Trophoblast cell (in vitro differentiated cells and primary cell): ENCODE results near the gene RAB11FIP2.

Experiments used
- DNase-seq, 2 donors: peaks; one replicate each; pipeline ENCODE4 v3.0.0-alpha.2; 2016
- H2AFZ ChIP-seq: 2 replicates; pipeline ENCODE4 v1.6.1; 2013; ENCODE audit warnings: low read length, moderate library complexity, mild to moderate bottlenecking; ENCODE audit not compliant: insufficient read depth, poor library complexity
- H2AK5ac ChIP-seq: 2 replicates; pipeline ENCODE4 v1.6.1; 2013; ENCODE audit warnings: mild to moderate bottlenecking, low read length
- H2BK120ac ChIP-seq: 2 replicates; pipeline ENCODE4 v1.6.1; 2013; ENCODE audit warnings: low read length, mild to moderate bottlenecking, moderate library complexity; ENCODE audit not compliant: insufficient read depth, poor library complexity
- H2BK12ac ChIP-seq: 2 replicates; pipeline ENCODE4 v1.6.1; 2013; ENCODE audit warnings: mild to moderate bottlenecking, low read length, moderate library complexity
- H2BK5ac ChIP-seq: 2 replicates; pipeline ENCODE4 v1.6.1; 2013; ENCODE audit warnings: low read length, low read depth, moderate library complexity, mild to moderate bottlenecking; ENCODE audit not compliant: poor library complexity
- H3K14ac ChIP-seq: 2 replicates; pipeline ENCODE4 v1.6.1; 2013; ENCODE audit warnings: mild to moderate bottlenecking, low read length
- H3K18ac ChIP-seq: 2 replicates; pipeline ENCODE4 v1.6.1; 2013; ENCODE audit warnings: mild to moderate bottlenecking, low read length
- H3K23ac ChIP-seq: 2 replicates; pipeline ENCODE4 v1.6.1; 2013; ENCODE audit warnings: low read length
- H3K27ac ChIP-seq: 2 replicates; pipeline ENCODE4 v1.5.1; 2013; ENCODE audit warnings: low read depth, mild to moderate bottlenecking, inconsistent platforms, low read length, moderate library complexity
- H3K27me3 ChIP-seq: 2 replicates; pipeline ENCODE4 v1.6.1; 2013; ENCODE audit warnings: inconsistent platforms, mild to moderate bottlenecking, low read length, moderate library complexity; ENCODE audit not compliant: insufficient read depth
- H3K36me3 ChIP-seq, 2 experiments: 1 replicate in 1 of 2; 2 replicates in 1 of 2; pipeline ENCODE4 v1.6.1; 2013; ENCODE audit warnings: low read length in 2 of 2, mild to moderate bottlenecking in 2 of 2, moderate library complexity in 1 of 2; ENCODE audit not compliant: insufficient read depth in 2 of 2, control insufficient read depth in 1 of 2
- H3K4ac ChIP-seq: 2 replicates; pipeline ENCODE4 v1.6.1; 2013; ENCODE audit warnings: low read depth, mild to moderate bottlenecking, low read length, moderate library complexity
- H3K4me1 ChIP-seq, 2 experiments: 1 replicate in 1 of 2; 2 replicates in 1 of 2; pipeline ENCODE4 v1.6.1; 2013; ENCODE audit warnings: low read length in 2 of 2, mild to moderate bottlenecking in 2 of 2, moderate library complexity in 1 of 2; ENCODE audit not compliant: insufficient read depth in 2 of 2, control insufficient read depth in 1 of 2
- H3K4me2 ChIP-seq: 2 replicates; pipeline ENCODE4 v1.6.1; 2013; ENCODE audit warnings: inconsistent platforms, mild to moderate bottlenecking, low read length, moderate library complexity
- H3K4me3 ChIP-seq: 2 replicates; pipeline ENCODE4 v1.5.1; 2013; ENCODE audit warnings: mild to moderate bottlenecking, low read depth, low read length, inconsistent platforms
- H3K79me1 ChIP-seq: one replicate; pipeline ENCODE4 v1.6.1; 2013; ENCODE audit warnings: low read length
- H3K79me2 ChIP-seq: 2 replicates; pipeline ENCODE4 v1.6.1; 2013; ENCODE audit warnings: low read length, mild to moderate bottlenecking; ENCODE audit not compliant: control insufficient read depth, insufficient read depth, poor library complexity
- H3K9ac ChIP-seq: 2 replicates; pipeline ENCODE4 v1.6.1; 2013; ENCODE audit warnings: mild to moderate bottlenecking, low read length
- H3K9me3 ChIP-seq: 2 replicates; pipeline ENCODE4 v1.6.1; 2013; ENCODE audit warnings: low read depth, mild to moderate bottlenecking, control low read depth, inconsistent platforms, low read length; ENCODE audit not compliant: insufficient read depth
- H4K12ac ChIP-seq: 2 replicates; pipeline ENCODE4 v1.6.1; 2013; ENCODE audit warnings: low read depth, mild to moderate bottlenecking, low read length, moderate library complexity
- H4K8ac ChIP-seq: 2 replicates; pipeline ENCODE4 v1.6.1; 2013; ENCODE audit warnings: low read depth, mild to moderate bottlenecking, low read length, moderate library complexity
- H4K91ac ChIP-seq: one replicate; pipeline ENCODE4 v1.6.1; 2013; ENCODE audit warnings: low read depth, mild to moderate bottlenecking, low read length, moderate library complexity
- WGBS: extraction: QIAGEN DNeasy Blood & Tissue Kit; methylation state at CpG from one replicate; pipeline ENCODE4 v1.1.7; 2013; ENCODE audit warnings: missing lambda C conversion rate; ENCODE audit not compliant: insufficient read length, insufficient coverage; ENCODE audit errors: extremely low coverage; 5-methylcytosine and 5-hydroxymethylcytosine counted together

The RAB11FIP2 gene

DNA sequence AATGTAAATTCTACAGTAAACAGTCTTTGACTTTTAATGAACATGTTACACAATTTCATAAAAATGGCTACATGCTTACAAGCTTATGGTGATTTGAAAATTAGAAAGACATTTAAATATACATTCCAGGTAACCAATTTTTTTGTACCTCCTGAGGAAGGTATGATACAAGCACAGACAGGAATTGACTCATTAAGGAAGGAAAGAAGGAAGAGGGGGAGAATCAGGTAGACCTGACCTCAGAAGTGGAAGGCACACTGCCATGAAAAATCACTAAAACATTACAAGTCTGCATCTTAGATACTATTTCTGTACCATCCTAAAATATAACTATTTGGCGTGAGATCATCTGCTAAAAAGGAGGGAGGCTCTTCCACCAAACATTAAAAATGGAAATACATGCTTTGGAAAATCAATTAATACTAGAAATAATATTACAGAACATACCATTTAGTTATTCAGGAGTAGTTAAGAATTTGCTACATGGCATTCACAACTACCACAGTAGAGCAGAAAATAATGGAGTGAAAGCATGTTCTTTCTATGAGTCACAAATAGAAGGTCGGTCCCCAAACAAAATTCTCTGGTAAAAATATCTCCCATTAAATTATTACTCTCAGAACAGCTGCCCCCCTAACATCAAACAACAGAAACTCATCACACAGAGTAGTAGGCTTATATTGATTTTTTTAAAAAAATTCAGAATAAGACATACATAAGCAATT, 15.2 kb downstream of the RAB11FIP2 start:
- H2AFZ ChIP-seq: no peak overlapping the region
- no peak overlapping the region for H3K27ac ChIP-seq
- H3K23ac ChIP-seq: no peak overlapping the region
- no peak overlapping the region for H3K4me2 ChIP-seq
- no peaks in the 10 kb centered on the region for H3K79me1 ChIP-seq
- WGBS: no CpG with 5 or more reads among the region's 2 CpGs
- no peak overlapping the region for H3K14ac ChIP-seq
- H4K8ac ChIP-seq: no peak overlapping the region
- no peak overlapping the region for H3K4ac ChIP-seq
- H2BK120ac ChIP-seq: no peak overlapping the region
- DNase-seq: no peak
- no peaks in the 10 kb centered on the region for H3K79me2 ChIP-seq
- peaks cover 0 to 3% of the 10 kb centered on the region in 2 experiments for H3K36me3 ChIP-seq
- no peaks in the 10 kb centered on the region for H3K4me1 ChIP-seq
- H4K91ac ChIP-seq: no peak overlapping the region
- H3K4me3 ChIP-seq: no peak overlapping the region
- H3K27me3 ChIP-seq: no peaks in the 10 kb centered on the region
- H2BK5ac ChIP-seq: no peak overlapping the region
- no peak overlapping the region for H2AK5ac ChIP-seq
- H3K9ac ChIP-seq: no peak overlapping the region
- no peak overlapping the region for H2BK12ac ChIP-seq
- no peaks in the 10 kb centered on the region for H3K9me3 ChIP-seq
- no peak overlapping the region for H4K12ac ChIP-seq
- H3K18ac ChIP-seq: no peak overlapping the region

- no peaks in the 10 kb centered on the region for H3K79me1 ChIP-seq
- no peak overlapping the region for H4K12ac ChIP-seq
- H3K9me3 ChIP-seq: peaks cover 3% of the 10 kb centered on the region
- no peak overlapping the region for H3K4me2 ChIP-seq
- no peak overlapping the region for H3K27ac ChIP-seq
- no peak overlapping the region for H2AFZ ChIP-seq
- H2BK5ac ChIP-seq: no peak overlapping the region
- no peak overlapping the region for H3K9ac ChIP-seq
- no peak overlapping the region for H2BK120ac ChIP-seq
- no peaks in the 10 kb centered on the region for H3K27me3 ChIP-seq
- no peak overlapping the region for H2BK12ac ChIP-seq
- H3K4me3 ChIP-seq: no peak overlapping the region
- H2AK5ac ChIP-seq: no peak overlapping the region
- H3K4ac ChIP-seq: no peak overlapping the region
- no peak for DNase-seq
- H4K8ac ChIP-seq: no peak overlapping the region
- no peaks in the 10 kb centered on the region for H3K79me2 ChIP-seq
- no peak overlapping the region for H4K91ac ChIP-seq
- no peak overlapping the region for H3K14ac ChIP-seq
- no peak overlapping the region for H3K18ac ChIP-seq
- H3K23ac ChIP-seq: no peak overlapping the region
- H3K36me3 ChIP-seq: no peaks in the 10 kb centered on the region
- no peaks in the 10 kb centered on the region for H3K4me1 ChIP-seq
Observed at GRCh38 chr10:118028619-118029018, 18.1 kb downstream of the RAB11FIP2 start.

DNA sequence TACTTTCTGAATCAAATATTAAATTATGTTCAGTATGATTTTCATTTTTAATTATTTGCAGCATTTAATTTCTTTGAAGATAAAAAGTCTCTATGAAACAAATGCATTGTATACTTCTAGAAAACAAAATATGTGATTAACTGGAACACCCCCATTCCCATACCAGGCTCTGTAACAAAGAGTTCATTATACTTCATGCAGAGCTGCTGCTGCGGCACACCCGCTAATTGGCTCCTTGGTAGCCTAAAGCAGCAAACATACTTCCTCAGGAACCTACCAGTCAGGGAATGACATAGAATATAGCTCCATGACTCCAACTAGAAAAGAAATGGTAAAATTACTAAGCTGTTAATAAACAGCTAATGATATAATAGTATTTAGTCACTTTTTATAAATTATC, 19.3 kb downstream of the RAB11FIP2 start:
- no peak overlapping the region for H3K4me2 ChIP-seq
- no peaks in the 10 kb centered on the region for H3K27me3 ChIP-seq
- no peak overlapping the region for H3K18ac ChIP-seq
- no peak overlapping the region for H3K9ac ChIP-seq
- H3K4ac ChIP-seq: no peak overlapping the region
- no peak overlapping the region for H4K12ac ChIP-seq
- H3K79me1 ChIP-seq: no peaks in the 10 kb centered on the region
- H3K4me1 ChIP-seq: no peaks in the 10 kb centered on the region
- H3K79me2 ChIP-seq: no peaks in the 10 kb centered on the region
- no peak overlapping the region for H2AK5ac ChIP-seq
- no peak overlapping the region for H2BK120ac ChIP-seq
- H3K4me3 ChIP-seq: no peak overlapping the region
- no peak overlapping the region for H2BK12ac ChIP-seq
- H3K23ac ChIP-seq: no peak overlapping the region
- H2AFZ ChIP-seq: no peak overlapping the region
- WGBS: no CpG with 5 or more reads among the region's 2 CpGs
- no peak overlapping the region for H3K27ac ChIP-seq
- peaks cover 3% of the 10 kb centered on the region for H3K9me3 ChIP-seq
- no peak overlapping the region for H4K91ac ChIP-seq
- H2BK5ac ChIP-seq: no peak overlapping the region
- DNase-seq: no peak
- H3K36me3 ChIP-seq: no peaks in the 10 kb centered on the region
- H3K14ac ChIP-seq: no peak overlapping the region
- H4K8ac ChIP-seq: no peak overlapping the region

DNA sequence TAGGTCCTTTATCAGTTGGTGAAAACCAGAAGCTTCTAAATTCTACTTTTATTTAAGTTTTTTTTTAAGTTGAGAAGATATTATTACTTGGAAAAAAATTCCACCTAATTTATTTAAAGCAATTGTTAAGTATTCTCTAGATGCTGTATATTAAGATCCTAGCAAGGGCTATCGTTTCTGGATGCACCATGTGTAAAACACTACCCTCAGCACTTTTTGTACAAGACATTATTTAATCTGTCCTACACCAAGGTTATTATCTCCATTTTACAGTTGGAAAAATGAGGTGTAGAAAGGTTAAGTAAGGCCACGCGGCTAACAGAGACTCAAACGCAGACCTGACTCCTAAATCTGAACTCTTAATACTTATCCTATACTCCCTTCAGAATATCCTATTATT, 19.8 kb downstream of the RAB11FIP2 start:
- WGBS: no CpG with 5 or more reads among the region's 4 CpGs
- no peak overlapping the region for H3K23ac ChIP-seq
- DNase-seq: no peak
- H2BK120ac ChIP-seq: no peak overlapping the region
- H4K8ac ChIP-seq: no peak overlapping the region
- H3K18ac ChIP-seq: no peak overlapping the region
- H2BK5ac ChIP-seq: no peak overlapping the region
- H4K12ac ChIP-seq: no peak overlapping the region
- no peaks in the 10 kb centered on the region for H3K79me2 ChIP-seq
- H2AFZ ChIP-seq: no peak overlapping the region
- no peaks in the 10 kb centered on the region for H3K27me3 ChIP-seq
- H3K27ac ChIP-seq: no peak overlapping the region
- H2BK12ac ChIP-seq: no peak overlapping the region
- no peak overlapping the region for H3K9ac ChIP-seq
- H3K4me2 ChIP-seq: no peak overlapping the region
- H3K4ac ChIP-seq: no peak overlapping the region
- H2AK5ac ChIP-seq: no peak overlapping the region
- H3K79me1 ChIP-seq: no peaks in the 10 kb centered on the region
- H3K14ac ChIP-seq: no peak overlapping the region
- H3K4me3 ChIP-seq: no peak overlapping the region
- H4K91ac ChIP-seq: no peak overlapping the region
- peaks cover 3% of the 10 kb centered on the region for H3K9me3 ChIP-seq
- no peaks in the 10 kb centered on the region for H3K4me1 ChIP-seq
- H3K36me3 ChIP-seq: no peaks in the 10 kb centered on the region
